K562 (cell line): ENCODE results near the gene ICOSLG. TPM values are rescaled to one million over a fixed set of nuclear protein-coding genes. Genes with fewer than 3 reads are reported as not detected.

Experiments used
- ATAC-seq: fragments of 200-7000 bp; cut with Tn5 transposase; 3 replicates; pipeline ENCODE4 v1.9.1; 2020; ENCODE audit warnings: moderate library complexity
- BruUV-seq: library from RNA; stranded (reverse); fragments of 400-500 nt; replicated peaks from 2 replicates; lab custom pipeline; 2021; lab: Mats Ljungman, UMichigan
- CTCF ChIA-PET: fragments of 300-600 bp; formaldehyde crosslinking; extraction: SDS; loops from one replicate; lab custom pipeline; 2021; ENCODE audit warnings: low intra/inter-chr PET ratio; lab: Yijun Ruan, JAX
- POLR2A ChIA-PET: fragments of 300-600, 350-650 bp; sonication (Branson Sonifier 250); formaldehyde crosslinking; extraction: SDS; loops from one replicate; lab custom pipeline; 2021; ENCODE audit warnings: antibody characterized with exemption, inconsistent platforms; lab: Yijun Ruan, JAX
- DNase-seq, 4 experiments: peaks; one replicate each; pipeline versions ENCODE4 v3.0.0 to v3.0.0-alpha.2; 2011 to 2018; ENCODE audit warnings: low spot score in 3 of 4, mixed read lengths in 3 of 4; ENCODE audit errors: extremely low read depth in 1 of 4
- FAIRE-seq: peaks from 2 replicates; lab custom pipeline; 2011; peaks lifted over from hg19 to GRCh38; lab: Jason Lieb, UNC
- H2AFZ ChIP-seq: 2 replicates; pipeline ENCODE4 v1.6.0; 2011; ENCODE audit warnings: low read depth, low read length, control low read depth, inconsistent platforms
- H3K27ac ChIP-seq: fragments of 200-600 bp; 3 replicates; pipeline ENCODE4 v1.8.0; 2011; ENCODE audit warnings: low read depth, mild to moderate bottlenecking, control low read depth, inconsistent platforms, low read length, moderate library complexity, mixed read lengths; ENCODE audit errors: extremely low read depth
- H3K27me3 ChIP-seq, 2 experiments: fragments of 300-600 bp in 1 of 2; 2 replicates in 1 of 2; 3 replicates in 1 of 2; pipeline versions ENCODE4 v1.6.0 to v1.8.0; 2011; ENCODE audit warnings: inconsistent platforms in 2 of 2, low read length in 2 of 2, mild to moderate bottlenecking in 1 of 2, mixed read lengths in 1 of 2, moderate library complexity in 1 of 2; ENCODE audit not compliant: control insufficient read depth in 2 of 2, insufficient read depth in 2 of 2
- H3K36me3 ChIP-seq: fragments of 300-600 bp; 3 replicates; pipeline ENCODE4 v1.8.0; 2011; ENCODE audit warnings: mild to moderate bottlenecking, low read length, inconsistent platforms; ENCODE audit not compliant: control insufficient read depth, insufficient read depth
- H3K4me1 ChIP-seq, 2 experiments: fragments of 200-600 bp in 1 of 2; replicated peaks in 1 of 2; 2 replicates in 1 of 2; 3 replicates in 1 of 2; pipeline versions ENCODE4 v1.5.1 to v1.8.0; 2011; ENCODE audit warnings: inconsistent platforms in 2 of 2, low read length in 2 of 2, mild to moderate bottlenecking in 1 of 2, mixed read lengths in 1 of 2, moderate library complexity in 1 of 2; ENCODE audit not compliant: control insufficient read depth in 2 of 2, insufficient read depth in 2 of 2
- H3K4me2 ChIP-seq: 2 replicates; pipeline ENCODE4 v1.6.1; 2011; ENCODE audit warnings: low read length, control low read depth, inconsistent platforms, mixed read lengths; ENCODE audit not compliant: insufficient read depth
- H3K4me3 ChIP-seq: fragments of 200-600 bp; sonication (generic), shearing (Covaris generic); 2 replicates; pipeline ENCODE4 v1.5.1; 2016; ENCODE audit warnings: control low read depth, inconsistent platforms
- H3K79me2 ChIP-seq: fragments of 200-600 bp; 3 replicates; pipeline ENCODE4 v1.8.0; 2011; ENCODE audit warnings: low read length, inconsistent platforms; ENCODE audit not compliant: control insufficient read depth, insufficient read depth
- H3K9ac ChIP-seq, 2 experiments: 2 replicates each; pipeline versions ENCODE4 v1.6.0 to v1.6.1; 2011; ENCODE audit warnings: low read depth in 2 of 2, low read length in 2 of 2, control low read depth in 1 of 2, inconsistent platforms in 1 of 2, mild to moderate bottlenecking in 1 of 2, mixed read lengths in 1 of 2; ENCODE audit not compliant: insufficient read depth in 1 of 2
- H3K9me1 ChIP-seq: one replicate; pipeline ENCODE4 v1.6.0; 2011; ENCODE audit warnings: inconsistent platforms, mild to moderate bottlenecking, low read length, moderate library complexity; ENCODE audit not compliant: control insufficient read depth, insufficient read depth
- H3K9me3 ChIP-seq: replicated peaks from 2 replicates; pipeline ENCODE4 v1.5.1; 2011; ENCODE audit warnings: low read depth, low read length, inconsistent platforms; ENCODE audit not compliant: control insufficient read depth, insufficient read depth
- H4K20me1 ChIP-seq: replicated peaks from 2 replicates; pipeline ENCODE4 v1.6.1; 2011; ENCODE audit warnings: low read length, inconsistent platforms, mixed read lengths; ENCODE audit not compliant: control insufficient read depth, insufficient read depth
- E2F4 ChIP-seq: sonication (generic); formaldehyde crosslinking; IDR thresholded peaks from 2 replicates; pipeline ENCODE4 v1.8.0; 2022; ENCODE audit warnings: mild to moderate bottlenecking, low read depth, missing genetic modification reagents
- HCFC1 ChIP-seq: IDR thresholded peaks from 2 replicates; pipeline ENCODE4 v1.6.1; 2012; ENCODE audit warnings: low read depth, low read length, improper control_type of control experiment
- HSF4 ChIP-seq: fragments of 250-450 bp; sonication (Bioruptor Pico); IDR thresholded peaks from 2 replicates; pipeline ENCODE4 v2.1.2; 2022; ENCODE audit warnings: mild to moderate bottlenecking, moderate library complexity, borderline replicate concordance
- JUND ChIP-seq, 2 experiments: IDR thresholded peaks; 2 replicates in 1 of 2; 3 replicates in 1 of 2; pipeline ENCODE4 v1.6.1; 2011; ENCODE audit warnings: borderline replicate concordance in 2 of 2, low read depth in 2 of 2, low read length in 2 of 2, improper control_type of control experiment in 1 of 2, missing biosample characterization in 1 of 2, missing genetic modification characterization in 1 of 2, missing genetic modification reagents in 1 of 2
- KDM1A ChIP-seq, 2 experiments: fragments of 450-650 bp; IDR thresholded peaks; 2 replicates each; pipeline ENCODE4 v1.6.1; 2016; ENCODE audit warnings: mild to moderate bottlenecking in 2 of 2
- MGA ChIP-seq: fragments of 450-650 bp; IDR thresholded peaks from 2 replicates; pipeline ENCODE4 v1.6.1; 2016; ENCODE audit warnings: mild to moderate bottlenecking, moderate library complexity
- PRMT5 ChIP-seq: sonication (generic); formaldehyde crosslinking; IDR thresholded peaks from 2 replicates; pipeline ENCODE4 v1.5.0; 2020; ENCODE audit warnings: missing genetic modification reagents
- SNRNP70 ChIP-seq: fragments of 200-400 bp; formaldehyde crosslinking; optimal IDR thresholded peaks from 2 replicates; pipeline ENCODE3; 2017; ENCODE audit warnings: low read depth, low read length
- WGBS: fragments of 100-300 bp; shearing (Covaris generic); methylation state at CpG from one replicate; pipeline ENCODE4 v1.1.6; 2016; ENCODE audit warnings: low coverage, mixed read lengths; ENCODE audit not compliant: insufficient coverage; ENCODE audit errors: missing lambda C conversion rate; 5-methylcytosine and 5-hydroxymethylcytosine counted together
- in situ Hi-C: fragments of 300-500 bp; cut with MboI; formaldehyde crosslinking; loops from 4 replicates; pipeline ENCODE4 v1.15.0; 2018; ENCODE audit warnings: inconsistent platforms, mixed read lengths
- intact Hi-C: fragments of 100-400 bp; cut with micrococcal nuclease; formaldehyde crosslinking; loops from 2 replicates; pipeline ENCODE4 v1.14.2; 2022
- polyA plus RNA-seq, 8 experiments: library from polyadenylated mRNA; depleted of rRNA in 4 of 8; stranded (reverse) in 5 of 8; unstranded in 3 of 8; fragments of >200 nt; fragmentation: Nextera tagmentation in 2 of 8; fragmentation: Illumina TruSeq in 1 of 8; extraction: Ambion mirVana in 2 of 8; extraction: Trizol in 1 of 8; gene quantifications; 2 replicates each; pipeline versions ENCODE4 v1.2.1 to v1.2.3, GENCODE V29; 2011 to 2014; ENCODE audit warnings: inconsistent platforms in 1 of 8, missing spikeins in 1 of 8
- total RNA-seq, 7 experiments: library from RNA; depleted of rRNA in 6 of 7; stranded (reverse); fragments of >200 nt in 6 of 7; fragmentation: Illumina TruSeq in 2 of 7; extraction: Trizol in 2 of 7; gene quantifications; 2 replicates each; pipeline versions ENCODE4 v1.2.1 to v1.2.3, GENCODE V29; 2011 to 2021; ENCODE audit warnings: low replicate concordance in 1 of 7

The ICOSLG gene
- total and polyA plus RNA-seq, 9 of the 15 experiments (the other 6 are each of a cell fraction or from before 2014, with no cell fraction given) = 0.01 to 1.4 (median 0.15) TPM

GRCh38 chr21:44260791-44261631, 20.3 kb upstream of the ICOSLG start:
- H3K27ac ChIP-seq = no peak overlapping the region
- ChIA-PET POLR2A (interaction anchor here (0.6 kb wide), 1 partner anchor 541 kb away, joined by 3 read pairs; the partner anchor contains the start of gene UBE2G2), CTCF (no interaction called here)
- FAIRE-seq = peak; percentile 29
- ATAC-seq = no peak
- H3K9me3 ChIP-seq = no peaks in the 10 kb centered on the region
- H3K9ac ChIP-seq = peak overlapping the region in 1 of 2 experiments; percentile 26; a peak in 1 of 4 replicates
- no TSS peak for BruUV-seq
- no peak overlapping the region for H3K4me2 ChIP-seq
- H3K4me3 ChIP-seq = no peak overlapping the region
- H3K27me3 ChIP-seq = peaks cover 20 to 49% of the 10 kb centered on the region in 2 experiments
- H3K4me1 ChIP-seq = peaks cover 0 to 23% of the 10 kb centered on the region in 2 experiments; a peak in 2 of 5 replicates
- H3K79me2 ChIP-seq = no peaks in the 10 kb centered on the region
- no peaks in the 10 kb centered on the region for H3K9me1 ChIP-seq
- intact Hi-C loops (no loop called here), in situ Hi-C loops (no loop called here)
- peaks cover 6% of the 10 kb centered on the region; the same call in 1 of the 2 replicates for H4K20me1 ChIP-seq
- no peak for DNase-seq
- H3K36me3 ChIP-seq = no peaks in the 10 kb centered on the region
- no peak overlapping the region for H2AFZ ChIP-seq
- WGBS = 4% methylated on average over 19 of the region's 19 CpGs
- TF ChIP-seq HSF4 (CRISPR knock-in tag) (no peak), E2F4 (CRISPR knock-in tag) (no peak), KDM1A (IDR thresholded peaks at IDR 0.05) (no peak), MGA (no peak), PRMT5 (CRISPR knock-in tag) (no peak), HCFC1 (no peak), SNRNP70 (no peak), JUND (IDR thresholded peaks at IDR 0.05; ENCODE audit: borderline replicate concordance, low read depth, low read length) (no peak), JUND (tag; IDR thresholded peaks at IDR 0.05; ENCODE audit: borderline replicate concordance, low read depth, low read length) (no peak)
